ENCODE measurements around the gene GLYR1.

- TF ChIP-seq CTCF (IDR thresholded peaks at IDR 0.05) (no peak), POLR2A (IDR thresholded peaks at IDR 0.05) (no peak)
Observed at GRCh38 chr16:4820652-4821051, 26.4 kb downstream of the GLYR1 start.
